Vagina (tissue), 2 donors: ENCODE measurements around the gene SV2A.

Experiments used
- POLR2A ChIP-seq, 2 donors: fragments of 450-650 bp; IDR thresholded peaks; one replicate each; pipeline ENCODE4 v1.6.1; 2017; ENCODE audit warnings: antibody characterized with exemption in 2 of 2, mild to moderate bottlenecking in 2 of 2, moderate library complexity in 2 of 2
- POLR2AphosphoS5 ChIP-seq, 2 donors: sonication (generic); formaldehyde crosslinking; IDR thresholded peaks; one replicate each; pipeline ENCODE4 v1.9.0; 2017; ENCODE audit warnings: antibody characterized with exemption in 2 of 2, mild to moderate bottlenecking in 2 of 2, low read depth in 1 of 2; ENCODE audit not compliant: insufficient read depth in 1 of 2
- TF ChIP-seq, protein P1 (sequence below), 3 experiments: fragments of 450-650 bp in 2 of 3; fragments of 200-600 bp in 1 of 3; sonication (generic) in 1 of 3; IDR thresholded peaks; one replicate each; pipeline ENCODE4 v1.5.1; 2017 to 2019; ENCODE audit warnings: antibody characterized with exemption in 3 of 3, mild to moderate bottlenecking in 2 of 3, moderate library complexity in 2 of 3

DNA sequence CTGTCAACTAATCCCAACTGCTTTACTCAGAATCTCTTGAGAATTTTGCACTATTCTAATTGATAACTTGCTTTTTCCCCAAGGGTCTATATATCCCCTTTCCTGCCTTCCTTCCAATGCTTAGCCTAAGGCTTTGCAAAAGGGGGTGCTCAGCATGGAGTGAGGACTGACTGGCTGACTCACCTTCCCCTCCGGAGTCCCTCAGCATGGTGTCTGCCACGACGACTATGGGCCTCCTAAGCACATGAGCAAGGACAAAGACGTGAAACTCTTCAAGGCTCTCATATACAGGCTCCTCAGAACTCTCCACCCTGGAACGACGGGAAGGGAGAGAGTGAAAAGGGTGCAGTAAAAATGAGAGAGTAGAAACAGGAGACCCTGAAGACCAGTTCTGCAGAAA lies 32.3 kb upstream of the SV2A start:
- TF ChIP-seq, protein P1, sequence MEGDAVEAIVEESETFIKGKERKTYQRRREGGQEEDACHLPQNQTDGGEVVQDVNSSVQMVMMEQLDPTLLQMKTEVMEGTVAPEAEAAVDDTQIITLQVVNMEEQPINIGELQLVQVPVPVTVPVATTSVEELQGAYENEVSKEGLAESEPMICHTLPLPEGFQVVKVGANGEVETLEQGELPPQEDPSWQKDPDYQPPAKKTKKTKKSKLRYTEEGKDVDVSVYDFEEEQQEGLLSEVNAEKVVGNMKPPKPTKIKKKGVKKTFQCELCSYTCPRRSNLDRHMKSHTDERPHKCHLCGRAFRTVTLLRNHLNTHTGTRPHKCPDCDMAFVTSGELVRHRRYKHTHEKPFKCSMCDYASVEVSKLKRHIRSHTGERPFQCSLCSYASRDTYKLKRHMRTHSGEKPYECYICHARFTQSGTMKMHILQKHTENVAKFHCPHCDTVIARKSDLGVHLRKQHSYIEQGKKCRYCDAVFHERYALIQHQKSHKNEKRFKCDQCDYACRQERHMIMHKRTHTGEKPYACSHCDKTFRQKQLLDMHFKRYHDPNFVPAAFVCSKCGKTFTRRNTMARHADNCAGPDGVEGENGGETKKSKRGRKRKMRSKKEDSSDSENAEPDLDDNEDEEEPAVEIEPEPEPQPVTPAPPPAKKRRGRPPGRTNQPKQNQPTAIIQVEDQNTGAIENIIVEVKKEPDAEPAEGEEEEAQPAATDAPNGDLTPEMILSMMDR (IDR thresholded peaks at IDR 0.05), result no peak
- TF ChIP-seq POLR2AphosphoS5 (IDR thresholded peaks at IDR 0.05; ENCODE audit: insufficient read depth in 1 of 2, low read depth in 1 of 2) (no peak), POLR2A (IDR thresholded peaks at IDR 0.05) (no peak)
